Stimulated activated CD8-positive, alpha-beta memory T cell treated with anti-CD3 and anti-CD28 coated beads, Interleukin-4, amount 100 ng/mL, for 4 hours (primary cell): ENCODE results near the gene DGCR6L.
"Not testable (repeated sequence)": the region's sequence is repeated elsewhere in the genome, so short reads cannot be mapped to it uniquely, and the experiment has no call there.

Source experiments
- DNase-seq, 2 donors: peaks; one replicate each; pipeline ENCODE4 v3.0.0-alpha.2; 2020; ENCODE audit warnings: low read depth in 2 of 2, low spot score in 1 of 2

The DGCR6L gene

GRCh38 chr22:20292673-20293232 lies 27.1 kb downstream of the DGCR6L start:
- no peak for DNase-seq

- no peak for DNase-seq
These were observed 27.8 kb downstream of the DGCR6L start for GRCh38 chr22:20292108-20292507.

DNA sequence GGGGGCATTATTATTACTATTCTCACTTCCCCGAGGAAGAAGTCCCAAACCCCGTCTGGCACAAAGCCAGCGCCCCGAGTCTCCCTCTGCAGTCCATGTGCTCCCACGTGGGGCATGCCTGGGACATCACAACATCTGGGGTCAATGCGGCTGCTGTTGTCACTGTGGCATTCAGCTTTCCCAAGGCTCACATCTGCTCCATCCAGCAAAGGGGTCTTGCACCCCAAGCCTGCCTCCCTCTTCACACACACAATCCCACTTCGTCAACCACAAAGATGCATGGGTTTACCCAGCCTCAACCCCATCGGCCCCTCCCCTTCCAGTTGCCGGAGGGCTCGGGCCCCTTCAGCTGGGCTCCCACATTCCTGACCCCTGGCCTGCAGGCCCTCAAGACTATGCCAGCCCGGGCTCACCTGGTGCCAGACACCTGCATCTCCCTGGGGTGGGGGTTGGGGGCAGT lies 28.2 kb downstream of the DGCR6L start:
- no peak for DNase-seq

DNA sequence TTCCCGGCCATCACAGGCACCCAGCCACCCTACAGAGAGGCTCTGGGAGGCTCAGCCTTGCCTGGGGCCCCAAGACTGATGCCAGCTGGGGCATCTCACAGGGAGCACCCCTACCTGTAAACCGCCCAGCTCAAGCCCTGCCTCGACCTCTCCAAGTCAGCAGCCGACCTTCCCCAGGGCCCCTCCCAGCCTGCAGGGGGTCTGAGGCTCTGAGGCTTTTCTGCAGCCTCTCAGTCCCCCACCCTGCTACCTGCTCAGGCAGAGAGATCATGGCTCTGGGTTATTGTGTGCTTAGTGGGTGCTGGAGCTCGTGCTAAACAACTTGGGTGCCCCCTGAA lies 28.6 kb downstream of the DGCR6L start:
- DNase-seq = no peak

DNA sequence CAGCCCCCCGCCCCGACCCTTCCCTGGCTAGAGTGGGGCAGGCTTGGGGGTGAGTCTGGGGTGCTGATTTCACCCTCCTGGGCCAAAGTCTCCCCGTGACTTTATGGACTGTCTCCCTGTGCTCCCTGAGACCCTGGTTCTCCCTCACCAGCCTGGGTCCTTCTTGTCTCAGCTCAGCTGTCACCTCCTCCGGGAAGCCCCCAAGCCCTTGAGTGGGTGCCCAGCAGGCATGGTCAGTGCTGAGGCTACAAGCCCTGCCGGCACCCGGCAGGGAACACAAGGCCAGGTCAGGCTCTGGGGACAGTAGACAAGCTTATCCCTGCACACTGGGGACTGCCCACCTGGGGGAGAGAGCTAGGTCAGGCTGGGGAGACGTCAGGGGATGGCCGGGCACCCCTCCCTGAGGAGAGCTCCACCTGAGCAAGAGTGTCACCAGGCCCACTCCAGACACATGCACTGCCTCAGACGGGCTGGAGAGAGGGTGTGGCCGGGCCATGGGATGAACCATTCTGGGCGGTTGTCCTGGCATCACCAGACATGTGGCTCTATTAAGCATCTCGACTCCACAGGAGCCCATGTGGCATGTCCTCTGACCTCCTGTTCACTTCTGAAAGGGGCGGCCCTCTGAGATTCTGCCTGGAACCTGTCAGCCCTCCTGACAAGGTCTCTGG lies 29.1 kb downstream of the DGCR6L start:
- no peak for DNase-seq

DNA sequence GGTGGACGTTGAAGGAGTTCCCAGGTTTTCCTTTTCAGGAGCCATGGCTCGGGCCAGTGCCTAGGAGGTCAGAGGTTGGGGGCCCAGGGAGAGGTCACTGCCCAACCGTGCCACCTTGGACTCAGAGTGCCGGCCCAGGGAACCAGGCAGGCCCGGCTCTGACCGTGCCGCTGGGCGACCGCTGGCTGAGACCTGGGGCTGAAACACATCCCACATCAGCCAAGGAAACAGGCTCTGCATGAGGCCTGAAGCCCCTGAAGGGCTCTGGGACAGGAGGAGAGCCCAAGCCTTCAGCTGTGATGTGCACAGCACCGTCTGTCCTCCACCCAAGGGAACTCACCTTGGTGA lies 29.8 kb downstream of the DGCR6L start:
- no peak for DNase-seq

- DNase-seq = not testable (repeated sequence)
These were observed 30.4 kb downstream of the DGCR6L start for GRCh38 chr22:20289182-20290044.

- not testable (repeated sequence) for DNase-seq
These were observed 33.0 kb downstream of the DGCR6L start for GRCh38 chr22:20286784-20287423.

DNA sequence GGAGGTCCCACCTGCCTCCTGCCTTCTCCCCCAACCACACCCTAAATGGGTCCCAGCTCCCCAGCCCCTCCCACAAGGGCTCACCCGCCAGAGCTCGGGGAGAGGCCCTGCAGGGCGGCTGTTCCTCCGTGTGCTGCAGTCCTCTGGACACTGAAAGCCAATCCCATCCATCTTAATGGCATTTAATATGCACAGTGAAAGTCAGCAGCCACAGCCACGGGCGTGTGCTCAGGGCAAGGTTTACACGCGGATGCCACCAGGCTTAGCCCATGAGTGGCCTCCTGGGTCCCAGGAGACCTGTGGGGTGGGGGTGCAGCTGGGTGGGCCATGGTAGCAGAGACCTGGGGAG lies 33.6 kb downstream of the DGCR6L start:
- not testable (repeated sequence) for DNase-seq

DNA sequence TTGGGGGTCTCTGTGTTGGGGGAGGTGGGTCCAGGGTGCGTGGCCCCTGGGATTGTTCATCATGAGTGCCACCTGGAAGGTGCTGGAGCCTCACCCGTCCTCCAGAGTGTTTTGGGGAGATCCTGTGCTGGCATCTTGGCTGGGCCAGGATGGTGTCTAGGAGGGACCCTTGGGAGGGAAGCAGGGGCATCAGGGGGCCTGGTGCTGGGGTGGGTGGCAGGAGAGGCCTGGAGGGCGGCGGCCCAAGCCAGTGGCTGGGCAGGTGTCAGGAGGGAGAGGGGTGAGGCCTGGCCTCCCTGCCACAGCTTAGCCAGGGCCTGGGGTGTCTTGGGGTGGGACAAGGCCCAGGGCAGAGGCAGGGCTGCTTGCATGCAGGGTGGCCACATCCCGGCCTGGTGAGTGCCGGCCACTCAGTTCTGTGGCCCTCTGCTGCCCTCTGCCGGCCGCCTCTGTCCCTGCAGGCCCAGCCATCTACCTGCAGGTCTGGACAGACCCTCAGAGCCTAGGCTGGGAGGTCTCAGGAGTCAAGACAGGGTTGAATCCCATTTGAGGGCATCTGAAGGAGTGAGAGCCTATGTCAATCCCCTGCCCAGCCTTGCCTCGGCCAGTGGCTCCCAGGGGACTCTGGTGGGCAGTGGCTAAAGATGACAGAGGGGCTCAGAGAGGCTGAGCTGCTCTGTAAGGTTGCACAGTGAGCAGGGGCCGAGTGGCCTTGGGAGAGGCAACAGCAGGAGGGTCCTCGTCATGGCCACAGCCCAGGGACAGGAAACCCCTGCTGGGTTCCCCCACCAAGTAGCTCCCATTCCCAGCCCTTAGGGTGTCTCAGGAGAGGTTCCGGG lies 34.2 kb downstream of the DGCR6L start:
- peak; percentile 23 to 77 for DNase-seq

- DNase-seq = no peak
These were observed 35.3 kb downstream of the DGCR6L start for GRCh38 chr22:20284471-20285086.

DNA sequence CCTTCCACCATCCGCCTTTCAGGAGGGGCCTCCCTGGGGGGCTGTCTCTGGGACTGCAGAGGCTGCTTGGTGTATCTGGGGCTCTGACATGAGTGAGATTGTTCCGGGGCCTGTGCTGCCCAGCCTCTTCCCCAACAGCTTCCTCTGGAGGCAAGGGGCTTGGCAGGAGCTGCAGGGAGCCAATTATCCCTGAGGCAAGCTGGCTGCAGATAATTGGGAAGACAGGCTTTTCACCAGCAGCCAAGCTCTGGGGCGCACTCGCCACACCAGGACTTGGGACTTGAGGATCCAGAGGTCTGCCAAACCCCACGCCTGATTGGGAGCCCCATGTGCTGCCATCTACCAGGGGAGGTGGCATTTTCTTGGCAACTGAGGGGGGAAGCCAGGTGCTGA lies 36.2 kb downstream of the DGCR6L start:
- no peak for DNase-seq

- no peak for DNase-seq
These were observed 36.8 kb downstream of the DGCR6L start for GRCh38 chr22:20282901-20283673.

GRCh38 chr22:20281891-20282290 lies 38.0 kb downstream of the DGCR6L start:
- no peak for DNase-seq

DNA sequence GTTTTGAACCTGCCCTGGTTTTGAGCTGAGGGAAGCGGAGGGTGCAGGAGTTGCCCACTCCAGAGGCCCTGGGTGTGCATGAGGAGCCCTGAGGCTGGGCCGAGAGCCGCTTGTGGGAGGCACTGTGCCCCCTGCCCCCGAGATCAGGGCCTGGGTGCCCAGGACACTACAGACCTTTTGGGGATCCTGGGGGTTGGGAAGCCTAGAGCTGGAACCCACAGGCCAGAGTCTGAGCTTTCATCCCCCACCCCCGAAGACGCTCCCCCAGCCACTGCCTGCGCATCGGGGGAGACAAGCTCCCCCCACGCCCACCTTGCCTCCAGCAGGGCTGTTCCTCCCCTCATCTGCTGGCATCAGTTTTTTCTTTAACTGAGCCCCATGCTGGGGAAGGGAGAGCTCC lies 38.4 kb downstream of the DGCR6L start:
- DNase-seq = not testable (repeated sequence)

GRCh38 chr22:20280866-20281265 lies 39.0 kb downstream of the DGCR6L start:
- DNase-seq = no peak

GRCh38 chr22:20280163-20280562 lies 39.7 kb downstream of the DGCR6L start:
- not testable (repeated sequence) for DNase-seq

- no peak for DNase-seq
These were observed 40.2 kb downstream of the DGCR6L start for GRCh38 chr22:20279662-20280134.

DNA sequence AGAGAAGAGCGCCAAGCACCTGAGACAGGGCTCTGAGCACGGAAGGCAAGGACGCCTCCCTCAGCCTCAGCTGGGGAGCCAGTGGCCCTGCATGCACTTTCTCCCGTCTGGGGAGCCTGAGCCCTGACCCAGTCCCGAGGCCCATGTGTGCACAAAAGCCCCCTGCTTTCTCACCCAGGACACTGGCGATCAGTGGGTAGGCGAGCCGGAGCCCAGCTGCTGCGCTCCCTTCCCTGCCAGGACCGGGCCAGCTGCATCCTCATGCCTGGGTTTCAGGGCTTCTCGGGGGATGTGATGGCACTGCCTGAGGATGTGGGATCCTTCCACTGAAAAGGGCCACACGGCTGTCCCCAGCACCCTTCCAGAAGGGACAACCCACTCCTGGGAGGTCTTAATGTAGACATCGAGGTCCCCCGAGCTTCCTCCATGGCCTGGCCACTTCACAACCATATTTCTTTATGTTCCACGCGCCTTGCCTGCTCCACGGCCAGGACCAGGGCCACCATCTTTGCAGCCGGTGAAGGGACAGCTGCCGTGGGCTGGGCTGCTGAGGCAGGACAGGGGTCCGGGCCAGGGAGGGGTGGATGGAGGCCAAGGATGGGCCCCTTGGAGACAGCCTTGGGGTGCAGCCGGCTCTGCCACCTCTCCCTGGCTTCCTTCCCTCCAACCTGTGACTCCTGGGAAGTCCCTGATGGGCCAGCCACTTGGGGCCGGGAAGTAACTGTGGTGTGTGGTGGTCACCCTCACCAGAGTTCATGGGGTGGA lies 41.0 kb downstream of the DGCR6L start:
- not testable (repeated sequence) for DNase-seq
